Type B pancreatic cell (in vitro differentiated cells): ENCODE results near the gene ATP8A2. TPM values are rescaled to one million over a fixed set of nuclear protein-coding genes. Genes with fewer than 3 reads are reported as not detected.

Experiments used
- DNase-seq: peaks from one replicate; pipeline ENCODE4 v3.0.0; 2021; ENCODE audit warnings: mixed read lengths; ENCODE audit not compliant: unreplicated experiment; ENCODE audit errors: extremely low spot score
- H3K27ac Mint-ChIP-seq: 2 replicates; pipeline ENCODE4 v1.8.0; 2021; ENCODE audit warnings: mild to moderate bottlenecking, mixed read lengths
- H3K27me3 Mint-ChIP-seq: 2 replicates; pipeline ENCODE4 v1.8.0; 2021; ENCODE audit warnings: mixed read lengths
- H3K36me3 Mint-ChIP-seq: 2 replicates; pipeline ENCODE4 v1.8.0; 2021; ENCODE audit warnings: mixed read lengths
- H3K4me1 Mint-ChIP-seq: one replicate; pipeline ENCODE4 v1.8.0; 2021; ENCODE audit warnings: mixed read lengths; ENCODE audit not compliant: unreplicated experiment
- H3K4me3 Mint-ChIP-seq: 2 replicates; pipeline ENCODE4 v1.8.0; 2021; ENCODE audit warnings: mild to moderate bottlenecking, mixed read lengths
- H3K9me3 Mint-ChIP-seq: 2 replicates; pipeline ENCODE4 v1.8.0; 2021; ENCODE audit warnings: mixed read lengths
- total RNA-seq: library from RNA; stranded (reverse); gene quantifications from 2 replicates; pipeline ENCODE4 v1.2.1, GENCODE V29; 2021; ENCODE audit warnings: low replicate concordance
- TF ChIP-seq, protein P1 (sequence below): fragments of 200-600 bp; sonication (generic); conservative IDR thresholded peaks from 2 replicates; pipeline ENCODE4 v1.5.0; 2021; ENCODE audit warnings: antibody characterized with exemption, mild to moderate bottlenecking

Gene ATP8A2
- total RNA-seq, 1 donor from 2014 or later = 13.8 TPM

GRCh38 chr13:25687471-25688225, 315.9 kb downstream of the ATP8A2 start:
- H3K27ac Mint-ChIP-seq = no peak overlapping the region
- no peak for DNase-seq
- TF ChIP-seq, protein P1, sequence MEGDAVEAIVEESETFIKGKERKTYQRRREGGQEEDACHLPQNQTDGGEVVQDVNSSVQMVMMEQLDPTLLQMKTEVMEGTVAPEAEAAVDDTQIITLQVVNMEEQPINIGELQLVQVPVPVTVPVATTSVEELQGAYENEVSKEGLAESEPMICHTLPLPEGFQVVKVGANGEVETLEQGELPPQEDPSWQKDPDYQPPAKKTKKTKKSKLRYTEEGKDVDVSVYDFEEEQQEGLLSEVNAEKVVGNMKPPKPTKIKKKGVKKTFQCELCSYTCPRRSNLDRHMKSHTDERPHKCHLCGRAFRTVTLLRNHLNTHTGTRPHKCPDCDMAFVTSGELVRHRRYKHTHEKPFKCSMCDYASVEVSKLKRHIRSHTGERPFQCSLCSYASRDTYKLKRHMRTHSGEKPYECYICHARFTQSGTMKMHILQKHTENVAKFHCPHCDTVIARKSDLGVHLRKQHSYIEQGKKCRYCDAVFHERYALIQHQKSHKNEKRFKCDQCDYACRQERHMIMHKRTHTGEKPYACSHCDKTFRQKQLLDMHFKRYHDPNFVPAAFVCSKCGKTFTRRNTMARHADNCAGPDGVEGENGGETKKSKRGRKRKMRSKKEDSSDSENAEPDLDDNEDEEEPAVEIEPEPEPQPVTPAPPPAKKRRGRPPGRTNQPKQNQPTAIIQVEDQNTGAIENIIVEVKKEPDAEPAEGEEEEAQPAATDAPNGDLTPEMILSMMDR = no peak
- H3K27me3 Mint-ChIP-seq = no peaks in the 10 kb centered on the region
- H3K4me1 Mint-ChIP-seq = peaks cover 45% of the 10 kb centered on the region
- no peak overlapping the region for H3K4me3 Mint-ChIP-seq
- H3K9me3 Mint-ChIP-seq = no peaks in the 10 kb centered on the region
- H3K36me3 Mint-ChIP-seq = no peaks in the 10 kb centered on the region

DNA sequence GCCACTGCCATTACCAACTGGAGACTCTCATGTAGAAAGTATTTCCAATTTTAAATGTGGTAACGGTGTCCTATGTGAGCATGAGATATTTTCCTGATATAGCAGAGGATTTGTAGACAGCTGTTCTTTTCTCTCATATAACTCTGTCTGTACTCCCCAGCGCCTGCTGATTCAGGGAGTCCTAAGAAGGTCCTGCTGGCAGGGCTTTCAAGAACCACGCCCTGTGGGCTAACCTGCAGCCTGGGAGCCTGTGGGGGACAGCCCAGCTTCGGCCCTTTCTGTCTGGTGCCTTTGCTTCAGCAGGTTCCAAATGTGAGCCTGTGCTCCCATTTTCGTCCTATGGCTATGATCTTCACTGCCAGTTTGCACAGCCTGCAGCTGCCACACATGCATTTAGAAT, 316.8 kb downstream of the ATP8A2 start:
- Mint-ChIP-seq H3K4me1 (peaks cover 42% of the 10 kb centered on the region), H3K27me3 (peaks cover 3% of the 10 kb centered on the region), H3K36me3 (peaks cover 3% of the 10 kb centered on the region), H3K9me3 (peaks cover 4% of the 10 kb centered on the region), H3K4me3 (no peak overlapping the region), H3K27ac (no peak overlapping the region)
- TF ChIP-seq, protein P1 = no peak
- no peak for DNase-seq

- H3K27me3 Mint-ChIP-seq = peaks cover 3% of the 10 kb centered on the region
- DNase-seq = no peak
- H3K9me3 Mint-ChIP-seq = peaks cover 4% of the 10 kb centered on the region
- H3K36me3 Mint-ChIP-seq = peaks cover 3% of the 10 kb centered on the region
- TF ChIP-seq, protein P1 = no peak
- no peak overlapping the region for H3K27ac Mint-ChIP-seq
- peaks cover 42% of the 10 kb centered on the region for H3K4me1 Mint-ChIP-seq
- H3K4me3 Mint-ChIP-seq = no peak overlapping the region
Observed at GRCh38 chr13:25689539-25689938, 317.8 kb downstream of the ATP8A2 start.

GRCh38 chr13:25690582-25690981, 318.8 kb downstream of the ATP8A2 start:
- peaks cover 3% of the 10 kb centered on the region for H3K36me3 Mint-ChIP-seq
- H3K4me3 Mint-ChIP-seq = no peak overlapping the region
- no peak for DNase-seq
- H3K27me3 Mint-ChIP-seq = peaks cover 3% of the 10 kb centered on the region
- H3K9me3 Mint-ChIP-seq = peaks cover 4% of the 10 kb centered on the region
- TF ChIP-seq, protein P1 = no peak
- peaks cover 32% of the 10 kb centered on the region for H3K4me1 Mint-ChIP-seq
- no peak overlapping the region for H3K27ac Mint-ChIP-seq

DNA sequence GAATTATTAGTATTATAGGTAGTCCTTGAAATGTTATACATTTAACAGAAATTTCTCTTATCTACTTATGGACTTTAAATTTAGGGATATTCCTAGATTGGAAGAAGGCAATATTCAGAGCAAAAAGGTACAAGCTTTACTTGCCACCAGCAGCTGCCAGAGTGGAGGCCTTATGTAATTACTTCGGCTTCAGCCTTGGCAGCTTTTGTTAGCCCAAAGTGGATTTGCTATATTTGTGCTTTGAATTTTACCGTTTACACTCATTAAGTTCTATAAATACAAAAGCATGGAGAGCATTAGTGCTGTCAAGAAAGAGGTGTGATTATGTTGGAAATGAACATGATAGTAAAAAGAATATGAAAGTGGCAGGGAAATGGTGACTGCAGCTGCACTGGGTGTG, 319.9 kb downstream of the ATP8A2 start:
- Mint-ChIP-seq H3K9me3 (peaks cover 4% of the 10 kb centered on the region), H3K4me1 (peaks cover 32% of the 10 kb centered on the region), H3K36me3 (peaks cover 3% of the 10 kb centered on the region)

More for the DNA sequence above, 319.9 kb downstream of the ATP8A2 start:
- TF ChIP-seq, protein P1 = no peak
- Mint-ChIP-seq H3K4me3 (no peak overlapping the region), H3K27me3 (peaks cover 3% of the 10 kb centered on the region), H3K27ac (no peak overlapping the region)
- no peak for DNase-seq
